Measurements from ENCODE around the gene TSHZ1. TPM values are rescaled to one million over a fixed set of nuclear protein-coding genes. Genes with fewer than 3 reads are reported as not detected.

The TSHZ1 gene
- total RNA-seq, 1 donor, result 10.5 TPM

DNA sequence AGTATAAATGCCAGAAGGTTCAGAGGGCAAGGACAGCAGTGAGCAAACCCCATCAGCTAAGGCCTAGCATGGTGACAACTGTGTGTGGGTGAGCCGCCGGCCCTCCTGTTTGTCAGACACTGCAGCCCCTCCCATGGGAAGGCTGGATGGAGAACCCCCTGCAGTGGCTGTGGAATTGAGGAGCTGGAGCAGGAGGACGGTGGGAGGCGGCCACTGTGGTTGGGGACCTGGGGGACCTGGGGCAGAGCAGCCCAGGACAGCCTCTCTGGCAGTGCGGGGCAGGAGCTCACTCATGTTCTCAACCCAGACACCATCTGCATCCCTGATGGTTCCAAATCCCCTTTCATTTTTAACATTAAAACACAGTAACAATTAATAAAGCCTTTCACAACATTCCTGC lies 68.8 kb downstream of the TSHZ1 start:
- Histone ChIP-seq H2AFZ (ENCODE audit: low read length) (no peak overlapping the region), H3K4me2 (ENCODE audit: insufficient read depth, low read length) (no peak overlapping the region), H3K79me2 (ENCODE audit: insufficient read depth, low read length) (peaks cover 2% of the 10 kb centered on the region), H3K27me3 (ENCODE audit: insufficient read depth, low read length) (no peaks in the 10 kb centered on the region), H4K20me1 (ENCODE audit: insufficient read depth, low read length) (peaks cover 22% of the 10 kb centered on the region), H3K27ac (ENCODE audit: low read depth, low read length) (no peak overlapping the region), H3K9me3 (ENCODE audit: low read depth, low read length) (no peaks in the 10 kb centered on the region), H3K4me1 (ENCODE audit: insufficient read depth, low read length) (peaks cover 6% of the 10 kb centered on the region), H3K4me3 (ENCODE audit: insufficient read depth, low read length) (no peak overlapping the region), H3K36me3 (ENCODE audit: insufficient read depth, low read length) (no peaks in the 10 kb centered on the region)
- TF ChIP-seq, protein P1, sequence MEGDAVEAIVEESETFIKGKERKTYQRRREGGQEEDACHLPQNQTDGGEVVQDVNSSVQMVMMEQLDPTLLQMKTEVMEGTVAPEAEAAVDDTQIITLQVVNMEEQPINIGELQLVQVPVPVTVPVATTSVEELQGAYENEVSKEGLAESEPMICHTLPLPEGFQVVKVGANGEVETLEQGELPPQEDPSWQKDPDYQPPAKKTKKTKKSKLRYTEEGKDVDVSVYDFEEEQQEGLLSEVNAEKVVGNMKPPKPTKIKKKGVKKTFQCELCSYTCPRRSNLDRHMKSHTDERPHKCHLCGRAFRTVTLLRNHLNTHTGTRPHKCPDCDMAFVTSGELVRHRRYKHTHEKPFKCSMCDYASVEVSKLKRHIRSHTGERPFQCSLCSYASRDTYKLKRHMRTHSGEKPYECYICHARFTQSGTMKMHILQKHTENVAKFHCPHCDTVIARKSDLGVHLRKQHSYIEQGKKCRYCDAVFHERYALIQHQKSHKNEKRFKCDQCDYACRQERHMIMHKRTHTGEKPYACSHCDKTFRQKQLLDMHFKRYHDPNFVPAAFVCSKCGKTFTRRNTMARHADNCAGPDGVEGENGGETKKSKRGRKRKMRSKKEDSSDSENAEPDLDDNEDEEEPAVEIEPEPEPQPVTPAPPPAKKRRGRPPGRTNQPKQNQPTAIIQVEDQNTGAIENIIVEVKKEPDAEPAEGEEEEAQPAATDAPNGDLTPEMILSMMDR (IDR thresholded peaks at IDR 0.05; ENCODE audit: extremely low read depth, low read depth, low read length), result no peak
- no peak for DNase-seq (ENCODE audit: insufficient read length, low spot score, missing footprints)

DNA sequence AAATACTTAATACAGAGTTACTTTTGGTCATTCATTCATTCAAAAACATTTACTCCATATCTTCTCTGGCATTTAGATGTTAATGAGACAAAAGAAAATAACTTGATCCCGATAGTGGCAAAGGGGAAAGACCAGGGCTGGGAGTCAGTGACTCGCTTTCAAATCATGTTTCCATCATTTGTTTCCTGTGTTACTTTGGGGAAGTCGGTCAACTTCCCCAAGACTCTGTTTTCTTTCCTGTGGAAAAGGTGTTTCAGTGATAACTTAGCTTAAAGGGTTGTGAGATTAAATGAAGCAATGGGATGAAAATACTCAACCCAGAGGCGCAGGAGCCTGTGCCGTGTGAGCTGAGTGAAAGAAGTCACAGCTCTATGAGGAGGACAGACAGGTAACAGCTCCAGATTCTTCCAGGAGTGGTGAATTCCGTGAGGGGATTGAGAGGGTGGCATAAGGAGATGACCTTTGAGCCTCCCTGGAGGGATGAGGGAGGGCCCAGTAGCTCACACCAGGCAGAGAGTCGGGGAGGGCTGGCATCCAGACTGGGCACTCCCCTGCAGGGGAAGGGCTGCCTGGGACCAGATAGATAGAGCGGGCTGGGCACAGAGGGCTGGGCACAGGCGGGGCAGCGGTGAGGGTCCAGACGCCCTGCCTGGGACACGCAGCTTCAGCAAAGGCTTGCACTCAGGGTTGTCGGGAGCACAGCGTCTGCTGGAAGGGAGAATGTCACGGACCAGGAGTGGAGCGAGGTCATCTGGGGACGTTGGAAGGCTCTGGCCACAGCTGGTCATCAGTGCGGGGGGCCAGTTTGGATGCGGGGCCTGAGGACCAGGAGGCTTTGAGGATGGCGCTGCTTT lies 70.1 kb downstream of the TSHZ1 start:
- no peak overlapping the region for H2AFZ ChIP-seq (ENCODE audit: low read length)
- peaks cover 19% of the 10 kb centered on the region for H4K20me1 ChIP-seq (ENCODE audit: insufficient read depth, low read length)
- peaks cover 2% of the 10 kb centered on the region for H3K79me2 ChIP-seq (ENCODE audit: insufficient read depth, low read length)
- no peaks in the 10 kb centered on the region for H3K27me3 ChIP-seq (ENCODE audit: insufficient read depth, low read length)
- no peak overlapping the region for H3K4me3 ChIP-seq (ENCODE audit: insufficient read depth, low read length)
- H3K4me1 ChIP-seq (ENCODE audit: insufficient read depth, low read length), result peaks cover 6% of the 10 kb centered on the region
- H3K4me2 ChIP-seq (ENCODE audit: insufficient read depth, low read length), result no peak overlapping the region
- no peaks in the 10 kb centered on the region for H3K9me3 ChIP-seq (ENCODE audit: low read depth, low read length)
- H3K36me3 ChIP-seq (ENCODE audit: insufficient read depth, low read length), result no peaks in the 10 kb centered on the region
- DNase-seq (ENCODE audit: insufficient read length, low spot score, missing footprints), result no peak
- no peak overlapping the region for H3K27ac ChIP-seq (ENCODE audit: low read depth, low read length)
- TF ChIP-seq, protein P1 (IDR thresholded peaks at IDR 0.05; ENCODE audit: extremely low read depth, low read depth, low read length), result no peak

DNA sequence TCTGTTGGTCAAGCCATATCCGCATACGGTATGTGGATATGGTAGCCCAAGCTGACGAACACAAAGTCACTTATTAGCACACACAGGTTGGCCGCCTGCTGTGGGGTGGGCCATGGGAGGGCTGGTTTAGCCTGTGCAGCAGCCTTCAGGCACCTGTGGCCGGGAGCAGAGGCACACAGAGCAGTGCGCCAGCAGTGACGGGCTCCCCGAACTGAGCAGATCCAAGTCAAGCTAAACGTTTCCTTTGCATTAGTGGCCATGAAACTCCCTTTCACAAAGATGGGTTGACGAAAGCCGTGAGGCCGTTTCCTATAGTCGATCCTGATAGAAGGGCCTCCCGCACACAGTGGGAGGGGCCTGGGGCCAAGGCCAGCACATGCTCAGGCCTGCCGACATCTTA lies 72.1 kb downstream of the TSHZ1 start:
- H3K4me2 ChIP-seq (ENCODE audit: insufficient read depth, low read length), result no peak overlapping the region
- DNase-seq (ENCODE audit: insufficient read length, low spot score, missing footprints), result no peak
- TF ChIP-seq, protein P1 (IDR thresholded peaks at IDR 0.05; ENCODE audit: extremely low read depth, low read depth, low read length), result no peak

DNA sequence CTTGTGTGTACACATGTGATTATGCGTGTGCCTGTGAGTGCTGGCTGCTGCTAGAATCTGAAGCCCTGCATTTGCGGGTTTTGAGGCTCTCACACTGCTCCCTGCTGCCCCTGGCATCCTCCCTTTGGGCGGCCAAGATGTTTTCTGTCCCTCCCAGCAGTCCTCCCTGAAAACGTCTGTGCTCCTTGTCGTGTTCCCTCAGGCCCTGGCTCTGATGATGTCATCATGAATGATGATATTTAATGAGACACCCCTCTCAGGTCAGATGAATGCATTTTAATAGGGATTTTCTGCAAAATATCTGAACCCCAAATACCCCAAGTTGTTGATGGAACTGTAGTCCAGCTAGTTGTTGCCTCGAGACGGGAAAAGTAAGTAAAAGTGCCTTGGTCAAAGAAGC lies 73.1 kb downstream of the TSHZ1 start:
- Histone ChIP-seq H3K27ac (ENCODE audit: low read depth, low read length) (no peak overlapping the region), H3K27me3 (ENCODE audit: insufficient read depth, low read length) (no peaks in the 10 kb centered on the region), H2AFZ (ENCODE audit: low read length) (no peak overlapping the region), H3K9me3 (ENCODE audit: low read depth, low read length) (no peaks in the 10 kb centered on the region), H3K4me3 (ENCODE audit: insufficient read depth, low read length) (no peak overlapping the region), H3K36me3 (ENCODE audit: insufficient read depth, low read length) (no peaks in the 10 kb centered on the region), H3K79me2 (ENCODE audit: insufficient read depth, low read length) (no peaks in the 10 kb centered on the region), H4K20me1 (ENCODE audit: insufficient read depth, low read length) (peaks cover 19% of the 10 kb centered on the region), H3K4me2 (ENCODE audit: insufficient read depth, low read length) (no peak overlapping the region), H3K4me1 (ENCODE audit: insufficient read depth, low read length) (peaks cover 6% of the 10 kb centered on the region)
- DNase-seq (ENCODE audit: insufficient read length, low spot score, missing footprints), result no peak
- TF ChIP-seq, protein P1 (IDR thresholded peaks at IDR 0.05; ENCODE audit: extremely low read depth, low read depth, low read length), result no peak

More for the DNA sequence above, 72.1 kb downstream of the TSHZ1 start:
- Histone ChIP-seq H3K27me3 (ENCODE audit: insufficient read depth, low read length) (no peaks in the 10 kb centered on the region), H3K79me2 (ENCODE audit: insufficient read depth, low read length) (peaks cover 2% of the 10 kb centered on the region), H3K4me3 (ENCODE audit: insufficient read depth, low read length) (no peak overlapping the region), H3K4me1 (ENCODE audit: insufficient read depth, low read length) (peaks cover 6% of the 10 kb centered on the region), H3K36me3 (ENCODE audit: insufficient read depth, low read length) (no peaks in the 10 kb centered on the region), H3K9me3 (ENCODE audit: low read depth, low read length) (no peaks in the 10 kb centered on the region), H3K27ac (ENCODE audit: low read depth, low read length) (no peak overlapping the region), H4K20me1 (ENCODE audit: insufficient read depth, low read length) (peaks cover 19% of the 10 kb centered on the region), H2AFZ (ENCODE audit: low read length) (no peak overlapping the region)
